Measurements from ENCODE around the gene SPATA18. TPM values are rescaled to one million over a fixed set of nuclear protein-coding genes. Genes with fewer than 3 reads are reported as not detected.

The SPATA18 gene
- total and polyA plus RNA-seq, 2 of the 13 experiments (the other 11 are each of a cell fraction or from before 2014, with no cell fraction given), result 5.7 to 13.2 TPM

DNA sequence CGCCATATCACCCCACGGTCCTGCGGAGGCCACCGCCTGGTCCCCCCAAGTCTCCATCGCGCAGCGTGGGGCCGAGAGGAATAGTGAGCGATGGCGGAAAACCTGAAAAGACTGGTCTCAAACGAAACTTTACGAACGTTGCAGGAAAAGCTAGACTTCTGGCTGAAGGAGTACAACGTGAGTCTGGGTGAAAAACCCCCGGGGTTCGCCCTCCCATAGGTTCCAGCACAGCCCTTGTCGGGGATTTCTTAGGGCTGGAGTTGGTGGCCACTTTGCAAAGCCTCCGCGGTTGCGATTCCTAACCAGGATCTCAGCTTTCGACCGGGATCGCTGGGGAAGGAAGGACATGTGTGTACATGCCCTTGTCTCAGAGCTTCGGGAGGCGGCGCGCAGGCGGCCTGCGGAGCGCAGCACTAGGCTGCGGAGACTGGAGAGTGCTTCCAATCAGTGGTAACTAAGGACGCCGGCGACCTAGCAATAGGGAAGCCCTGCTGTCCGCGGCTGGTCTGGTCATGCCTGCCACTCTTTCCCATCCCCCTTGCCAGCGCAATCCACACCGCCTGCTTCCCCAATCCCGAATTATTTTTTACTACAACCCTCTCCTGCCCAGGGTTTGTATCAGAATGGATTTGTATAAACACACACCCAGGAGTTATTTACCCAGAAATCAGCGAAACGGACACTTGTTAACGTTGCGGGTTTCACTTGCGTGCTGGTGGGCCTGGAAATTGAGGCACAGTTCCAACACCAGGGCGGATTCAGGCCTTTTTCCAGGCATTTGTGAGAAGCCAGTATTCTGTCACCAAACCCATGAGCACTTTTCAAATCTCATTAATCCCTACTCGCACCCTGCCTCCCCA lies 741 bp downstream of the SPATA18 start (continued):
- TF ChIP-seq SALL1 (CRISPR knock-in tag; IDR thresholded peaks at IDR 0.05) (peak; percentile 59), ZNF558 (CRISPR knock-in tag; IDR thresholded peaks at IDR 0.05; ENCODE audit: borderline replicate concordance) (peak; percentile 99; the same call in 1 of the 2 replicates), SALL2 (CRISPR knock-in tag; IDR thresholded peaks at IDR 0.05) (0 out of 2 replicates have a peak, but pooled peaks have one; percentile 37), MATR3 (CRISPR knock-in tag; IDR thresholded peaks at IDR 0.05) (no peak), GABPB1 (CRISPR knock-in tag; IDR thresholded peaks at IDR 0.05) (no peak; the same call in 1 of the 2 replicates), RBFOX2 (IDR thresholded peaks at IDR 0.05; ENCODE audit: low read depth, low read length) (0 out of 2 replicates have a peak, but pooled peaks have one; percentile 35), ZNF251 (CRISPR knock-in tag; IDR thresholded peaks at IDR 0.05) (no peak), SOX13 (IDR thresholded peaks at IDR 0.05) (no peak), SOX13 (CRISPR knock-in tag; conservative IDR thresholded peaks at IDR 0.05 in 1 of 2, IDR thresholded peaks at IDR 0.05 in 1 of 2) (0 out of 4 replicates have a peak, but pooled peaks of 1 of the 2 experiments have one; percentile 11), CCDC6 (CRISPR knock-in tag; IDR thresholded peaks at IDR 0.05) (no peak), RORA (CRISPR knock-in tag; IDR thresholded peaks at IDR 0.05) (no peak), ZBTB20 (CRISPR knock-in tag; IDR thresholded peaks at IDR 0.05; ENCODE audit: borderline replicate concordance, low read depth) (no peak), ZFX (CRISPR knock-in tag; IDR thresholded peaks at IDR 0.05; ENCODE audit: low read depth) (peak; percentile 66), FOXA3 (CRISPR knock-in tag; IDR thresholded peaks at IDR 0.05) (peak; percentile 44; the same call in 1 of the 2 replicates), ARID2 (CRISPR knock-in tag; IDR thresholded peaks at IDR 0.05; ENCODE audit: borderline replicate concordance) (peak; percentile 69; the same call in 1 of the 2 replicates), NONO (IDR thresholded peaks at IDR 0.05) (no peak), NONO (CRISPR knock-in tag; conservative IDR thresholded peaks at IDR 0.05) (peak; percentile 50; the same call in 1 of the 2 replicates), CHCHD3 (CRISPR knock-in tag; IDR thresholded peaks at IDR 0.05) (no peak), ATAD3A (CRISPR knock-in tag; IDR thresholded peaks at IDR 0.05) (no peak), ZNF761 (CRISPR knock-in tag; conservative IDR thresholded peaks at IDR 0.05) (no peak), ZNF552 (CRISPR knock-in tag; IDR thresholded peaks at IDR 0.05; ENCODE audit: borderline replicate concordance) (peak; percentile 62; the same call in 1 of the 2 replicates)
- TF ChIP-seq, protein P1, sequence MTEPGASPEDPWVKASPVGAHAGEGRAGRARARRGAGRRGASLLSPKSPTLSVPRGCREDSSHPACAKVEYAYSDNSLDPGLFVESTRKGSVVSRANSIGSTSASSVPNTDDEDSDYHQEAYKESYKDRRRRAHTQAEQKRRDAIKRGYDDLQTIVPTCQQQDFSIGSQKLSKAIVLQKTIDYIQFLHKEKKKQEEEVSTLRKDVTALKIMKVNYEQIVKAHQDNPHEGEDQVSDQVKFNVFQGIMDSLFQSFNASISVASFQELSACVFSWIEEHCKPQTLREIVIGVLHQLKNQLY (CRISPR knock-in tag; IDR thresholded peaks at IDR 0.05), result no peak
- TF ChIP-seq, protein P2, sequence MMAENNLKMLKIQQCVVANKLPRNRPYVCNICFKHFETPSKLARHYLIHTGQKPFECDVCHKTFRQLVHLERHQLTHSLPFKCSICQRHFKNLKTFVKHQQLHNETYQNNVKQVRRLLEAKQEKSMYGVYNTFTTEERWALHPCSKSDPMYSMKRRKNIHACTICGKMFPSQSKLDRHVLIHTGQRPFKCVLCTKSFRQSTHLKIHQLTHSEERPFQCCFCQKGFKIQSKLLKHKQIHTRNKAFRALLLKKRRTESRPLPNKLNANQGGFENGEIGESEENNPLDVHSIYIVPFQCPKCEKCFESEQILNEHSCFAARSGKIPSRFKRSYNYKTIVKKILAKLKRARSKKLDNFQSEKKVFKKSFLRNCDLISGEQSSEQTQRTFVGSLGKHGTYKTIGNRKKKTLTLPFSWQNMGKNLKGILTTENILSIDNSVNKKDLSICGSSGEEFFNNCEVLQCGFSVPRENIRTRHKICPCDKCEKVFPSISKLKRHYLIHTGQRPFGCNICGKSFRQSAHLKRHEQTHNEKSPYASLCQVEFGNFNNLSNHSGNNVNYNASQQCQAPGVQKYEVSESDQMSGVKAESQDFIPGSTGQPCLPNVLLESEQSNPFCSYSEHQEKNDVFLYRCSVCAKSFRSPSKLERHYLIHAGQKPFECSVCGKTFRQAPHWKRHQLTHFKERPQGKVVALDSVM (CRISPR knock-in tag; IDR thresholded peaks at IDR 0.05), result no peak
- TF ChIP-seq, protein P3, sequence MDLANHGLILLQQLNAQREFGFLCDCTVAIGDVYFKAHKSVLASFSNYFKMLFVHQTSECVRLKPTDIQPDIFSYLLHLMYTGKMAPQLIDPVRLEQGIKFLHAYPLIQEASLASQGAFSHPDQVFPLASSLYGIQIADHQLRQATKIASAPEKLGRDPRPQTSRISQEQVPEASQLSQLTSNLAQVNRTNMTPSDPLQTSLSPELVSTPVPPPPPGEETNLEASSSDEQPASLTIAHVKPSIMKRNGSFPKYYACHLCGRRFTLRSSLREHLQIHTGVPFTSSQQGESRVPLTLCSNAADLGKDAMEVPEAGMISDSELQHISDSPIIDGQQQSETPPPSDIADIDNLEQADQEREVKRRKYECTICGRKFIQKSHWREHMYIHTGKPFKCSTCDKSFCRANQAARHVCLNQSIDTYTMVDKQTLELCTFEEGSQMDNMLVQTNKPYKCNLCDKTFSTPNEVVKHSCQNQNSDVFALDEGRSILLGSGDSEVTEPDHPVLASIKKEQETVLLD (CRISPR knock-in tag; IDR thresholded peaks at IDR 0.05; ENCODE audit: low read depth), result no peak
- TF ChIP-seq, protein P4, sequence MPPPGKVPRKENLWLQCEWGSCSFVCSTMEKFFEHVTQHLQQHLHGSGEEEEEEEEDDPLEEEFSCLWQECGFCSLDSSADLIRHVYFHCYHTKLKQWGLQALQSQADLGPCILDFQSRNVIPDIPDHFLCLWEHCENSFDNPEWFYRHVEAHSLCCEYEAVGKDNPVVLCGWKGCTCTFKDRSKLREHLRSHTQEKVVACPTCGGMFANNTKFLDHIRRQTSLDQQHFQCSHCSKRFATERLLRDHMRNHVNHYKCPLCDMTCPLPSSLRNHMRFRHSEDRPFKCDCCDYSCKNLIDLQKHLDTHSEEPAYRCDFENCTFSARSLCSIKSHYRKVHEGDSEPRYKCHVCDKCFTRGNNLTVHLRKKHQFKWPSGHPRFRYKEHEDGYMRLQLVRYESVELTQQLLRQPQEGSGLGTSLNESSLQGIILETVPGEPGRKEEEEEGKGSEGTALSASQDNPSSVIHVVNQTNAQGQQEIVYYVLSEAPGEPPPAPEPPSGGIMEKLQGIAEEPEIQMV (CRISPR knock-in tag; IDR thresholded peaks at IDR 0.05; ENCODE audit: low read depth), result no peak

Measured in HepG2 (cell line).